Stimulated activated CD4-positive, alpha-beta T cell treated with anti-CD3 and anti-CD28 coated beads, Interleukin-2, amount 100 ng/mL, for 48 hours (primary cell): Measurements from ENCODE around the gene TNFSF10.
"Not testable (repeated sequence)": the region's sequence is repeated elsewhere in the genome, so short reads cannot be mapped to it uniquely, and the experiment has no call there.

Experiments used
- DNase-seq, 2 donors: peaks; one replicate each; pipeline ENCODE4 v3.0.0-alpha.2; 2020

The TNFSF10 gene

DNA sequence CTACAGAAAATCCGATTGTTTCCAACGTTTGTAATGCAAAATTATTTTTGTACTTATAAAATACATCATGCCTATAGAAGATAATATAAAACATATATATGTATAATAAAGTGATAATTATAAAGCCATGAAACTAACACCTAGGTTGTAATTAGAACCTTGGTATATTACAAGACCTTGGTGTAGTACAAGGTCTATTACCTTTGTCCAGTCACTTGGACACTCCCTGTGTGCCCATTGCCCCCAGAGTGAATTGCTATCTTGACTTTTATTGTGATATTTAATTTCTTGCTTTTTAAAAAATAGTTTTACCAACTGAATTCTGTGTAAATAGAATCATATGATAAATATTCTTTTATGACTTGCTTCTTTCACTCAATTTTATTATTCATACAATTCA is 20.7 kb upstream of the TNFSF10 start:
- DNase-seq: no peak

DNA sequence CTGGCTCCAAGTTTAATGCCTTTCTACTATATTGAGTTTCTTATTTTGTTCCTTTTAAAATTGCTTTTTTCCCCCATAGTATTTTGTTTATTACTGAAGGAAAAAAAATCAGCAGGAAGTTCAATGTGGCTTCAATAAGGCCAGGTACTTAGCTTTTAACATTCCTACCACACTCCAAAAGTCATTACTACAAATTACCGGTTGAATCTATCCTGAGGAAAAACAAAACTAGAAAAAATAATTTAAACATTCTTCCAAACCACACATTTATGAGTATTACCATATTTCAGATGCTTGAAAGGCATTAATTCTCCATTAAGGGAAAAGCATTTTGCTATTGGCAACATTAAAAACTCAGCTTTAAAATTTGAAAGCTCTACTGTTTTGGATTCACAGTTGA is 20.2 kb upstream of the TNFSF10 start:
- DNase-seq: no peak

DNA sequence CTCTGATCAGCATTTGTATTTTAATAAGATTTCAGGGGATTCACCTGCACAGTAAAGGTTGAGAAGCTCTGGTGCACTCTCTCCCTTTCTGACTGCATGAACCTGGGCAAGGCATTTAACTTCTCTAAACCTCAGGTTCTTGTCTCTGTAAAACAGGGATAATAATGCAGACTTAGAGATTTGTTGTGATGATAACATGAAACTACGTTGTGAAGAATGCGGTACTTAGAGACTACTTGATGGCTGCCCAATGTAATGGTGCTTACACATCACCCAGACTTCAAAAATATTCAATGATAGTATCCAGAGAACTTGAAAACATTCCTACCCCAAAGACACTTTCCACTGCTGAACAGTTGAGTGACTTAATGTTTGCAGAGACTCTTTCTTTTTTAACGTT is 19.8 kb upstream of the TNFSF10 start:
- no peak for DNase-seq

DNA sequence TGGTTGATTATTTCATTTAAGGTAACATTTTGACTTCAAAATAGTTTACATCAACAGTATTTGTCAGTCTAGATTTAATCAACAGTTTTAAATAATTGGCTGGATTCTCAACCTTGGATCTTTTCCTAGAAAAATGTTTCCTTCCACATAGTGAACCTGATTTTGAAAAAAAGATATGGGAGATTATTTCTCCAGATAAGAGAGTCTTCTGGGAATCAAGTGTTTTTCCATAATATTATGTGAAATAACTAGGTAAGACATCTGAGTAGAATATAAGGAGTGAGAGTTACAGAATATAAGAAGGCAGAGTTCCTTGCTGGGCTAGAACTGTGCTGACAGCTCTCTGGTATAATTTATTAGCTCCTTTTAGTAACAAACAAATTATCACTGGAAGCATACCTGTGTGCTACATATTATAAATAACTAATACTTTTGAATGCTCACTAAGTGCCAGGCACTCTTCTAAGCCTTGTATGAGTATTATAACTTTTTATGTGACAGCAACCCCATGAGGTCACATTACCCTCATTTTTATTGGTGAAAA is 18.8 kb upstream of the TNFSF10 start:
- no peak for DNase-seq

DNA sequence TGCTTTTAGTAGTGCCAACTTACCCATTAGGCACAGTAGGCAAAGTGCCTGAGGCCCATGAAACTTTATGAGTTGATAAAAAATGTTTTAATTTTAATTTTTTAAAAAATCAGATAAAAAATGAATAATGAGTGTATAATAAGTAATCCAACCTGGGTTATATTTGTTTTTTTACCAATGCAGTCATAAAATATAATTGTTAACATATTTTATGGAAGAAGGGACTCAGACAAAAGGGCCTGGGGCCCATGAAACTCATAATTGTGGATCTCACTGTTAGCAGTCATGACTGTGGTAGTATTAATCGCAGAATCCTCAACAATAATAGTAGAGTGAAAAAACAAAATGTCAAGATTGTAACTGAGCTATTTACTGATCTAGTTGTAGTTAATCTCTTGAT is 16.8 kb upstream of the TNFSF10 start:
- DNase-seq: no peak

DNA sequence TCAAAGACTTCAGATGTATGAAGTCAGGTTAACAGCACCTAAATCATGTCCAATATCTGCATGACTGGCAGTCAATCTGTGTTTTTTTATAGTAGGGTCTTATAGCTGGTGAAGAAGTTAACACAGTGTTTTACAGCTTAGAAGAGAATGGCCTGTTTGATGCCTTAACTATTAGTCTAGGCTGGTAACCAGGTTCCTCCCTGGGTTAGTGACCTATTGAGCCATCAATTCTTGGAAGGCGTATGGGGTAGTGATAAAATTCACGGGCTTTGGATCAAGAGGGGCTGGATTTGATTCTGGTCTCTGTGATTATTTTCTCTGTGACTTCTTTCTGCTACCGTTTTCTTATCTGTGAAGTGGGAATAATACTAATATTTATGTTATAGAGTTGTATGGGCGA is 16.0 kb upstream of the TNFSF10 start:
- no peak for DNase-seq

DNA sequence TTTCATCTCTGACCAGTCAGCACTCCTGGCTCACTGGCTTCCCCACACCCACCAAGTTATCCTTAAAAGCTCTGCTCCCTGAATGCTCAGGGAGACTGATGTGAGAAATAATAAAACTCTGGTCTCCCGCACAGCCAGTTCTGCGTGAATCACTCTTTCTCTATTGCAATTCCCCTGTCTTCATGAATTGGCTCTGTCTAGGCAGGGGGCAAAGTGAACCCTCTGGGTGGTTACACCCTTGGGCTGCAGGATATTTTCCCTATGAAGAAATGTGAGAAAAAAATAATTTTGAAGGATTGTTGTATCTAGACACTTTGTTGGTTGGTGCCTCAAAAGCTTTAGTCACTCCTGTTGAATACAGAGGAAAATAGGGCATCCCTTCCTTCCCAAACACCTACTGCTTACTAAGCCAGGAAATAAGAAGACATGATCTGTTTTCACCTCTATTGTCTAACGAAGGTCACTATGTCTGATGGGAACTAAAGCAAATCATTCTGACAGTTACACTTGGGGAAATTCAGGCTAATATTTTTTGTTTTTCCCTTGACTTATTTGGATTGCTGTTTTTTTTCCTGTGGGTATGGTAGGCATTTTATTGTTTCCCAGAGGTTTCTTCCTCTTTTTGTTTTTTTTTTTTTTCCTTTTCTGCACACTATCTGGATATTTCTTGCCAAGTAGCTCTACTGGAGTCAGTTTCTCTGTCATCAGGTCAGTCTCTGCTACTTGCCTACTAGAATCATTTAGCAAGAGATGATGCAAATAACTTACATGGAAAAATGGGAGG is 15.3 kb upstream of the TNFSF10 start:
- no peak for DNase-seq

DNA sequence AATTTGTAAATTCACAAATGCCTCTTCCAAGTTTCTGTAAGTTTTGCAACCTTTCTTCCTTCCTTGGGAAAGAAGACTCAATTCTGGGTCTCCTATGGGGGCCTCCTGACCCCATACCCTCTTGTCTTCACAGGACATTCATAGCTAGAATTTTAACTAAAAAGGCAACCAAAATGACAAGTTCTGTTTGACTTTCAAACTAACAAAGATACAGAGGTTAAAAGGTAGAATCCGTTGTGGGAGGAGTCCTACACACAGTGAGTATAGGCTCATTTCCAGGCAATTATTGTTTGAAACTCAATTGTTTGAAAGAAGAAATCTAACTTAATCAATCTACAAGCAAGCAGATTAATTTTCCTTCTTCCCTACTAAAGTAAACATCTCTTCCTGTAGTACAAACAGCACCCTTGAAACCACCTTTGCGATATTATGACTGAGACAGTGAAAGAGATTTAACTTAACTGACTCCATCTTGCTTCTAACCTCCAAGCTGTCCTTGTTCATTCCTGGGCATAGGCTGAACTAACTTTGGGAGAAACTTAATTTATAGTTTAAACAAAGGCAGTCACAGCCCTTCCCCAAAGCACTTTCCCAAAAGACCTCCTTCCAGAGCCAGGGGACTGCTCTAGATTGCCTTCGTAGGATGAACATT is 14.4 kb upstream of the TNFSF10 start:
- no peak for DNase-seq

DNA sequence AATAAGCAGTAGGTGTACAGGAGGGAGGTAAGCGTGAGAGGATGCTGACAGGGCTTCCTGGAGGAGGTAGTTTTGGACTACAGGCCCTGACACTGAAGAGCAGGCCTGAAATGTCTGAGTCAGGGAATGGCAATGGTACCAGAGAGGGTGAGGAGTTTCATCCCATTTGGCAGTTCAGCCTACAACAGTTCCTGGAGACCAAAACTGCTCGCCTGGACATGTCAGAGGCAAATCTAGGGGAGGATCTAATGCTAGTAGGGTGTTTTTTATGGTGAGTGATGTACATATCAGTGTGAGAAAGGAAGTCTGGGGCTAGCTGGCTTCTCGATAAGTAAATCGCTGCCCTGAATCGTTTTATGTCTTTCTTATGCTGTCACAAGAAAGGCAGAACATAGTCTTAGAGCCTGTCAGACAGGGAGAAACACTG is 13.8 kb upstream of the TNFSF10 start:
- DNase-seq: no peak

DNA sequence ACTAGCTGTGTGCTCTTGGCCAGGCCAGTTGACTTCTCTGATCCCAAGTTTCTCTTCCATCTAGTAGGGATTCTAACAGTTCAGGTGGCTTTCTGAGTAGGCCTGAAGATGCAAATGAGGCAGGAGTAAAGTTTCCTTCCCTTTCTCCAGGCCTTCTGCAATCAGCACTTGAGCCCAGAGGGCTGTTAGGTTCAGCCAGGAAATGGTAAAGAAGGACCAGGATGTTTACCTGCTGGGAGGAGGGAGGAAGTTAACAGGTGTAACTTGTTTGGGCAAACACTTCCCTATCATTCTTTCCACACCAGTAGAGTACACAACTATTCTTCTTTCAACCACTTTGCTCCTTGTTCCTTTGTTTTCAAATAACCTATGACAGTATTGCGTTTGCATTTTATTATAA is 13.3 kb upstream of the TNFSF10 start:
- no peak for DNase-seq

DNA sequence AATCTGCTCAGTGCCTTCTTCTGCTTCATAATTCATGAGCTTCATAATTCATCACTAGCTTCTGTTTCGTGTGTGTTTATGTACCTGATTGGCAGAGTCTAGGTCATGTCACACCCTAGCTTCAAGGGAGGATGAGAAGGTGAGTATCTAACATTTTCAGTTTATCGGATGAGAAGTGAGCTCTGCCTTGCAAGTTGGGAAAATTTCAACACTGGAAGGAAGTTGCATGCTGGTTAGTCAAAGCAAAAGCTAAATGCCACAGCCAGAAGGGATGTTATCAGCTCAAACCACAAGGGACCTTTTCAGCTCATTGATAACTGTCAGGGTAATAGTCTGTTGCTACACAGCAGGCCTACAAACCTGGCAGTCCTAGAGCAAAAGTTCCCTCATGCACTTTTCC is 7.3 kb upstream of the TNFSF10 start:
- DNase-seq: no peak

DNA sequence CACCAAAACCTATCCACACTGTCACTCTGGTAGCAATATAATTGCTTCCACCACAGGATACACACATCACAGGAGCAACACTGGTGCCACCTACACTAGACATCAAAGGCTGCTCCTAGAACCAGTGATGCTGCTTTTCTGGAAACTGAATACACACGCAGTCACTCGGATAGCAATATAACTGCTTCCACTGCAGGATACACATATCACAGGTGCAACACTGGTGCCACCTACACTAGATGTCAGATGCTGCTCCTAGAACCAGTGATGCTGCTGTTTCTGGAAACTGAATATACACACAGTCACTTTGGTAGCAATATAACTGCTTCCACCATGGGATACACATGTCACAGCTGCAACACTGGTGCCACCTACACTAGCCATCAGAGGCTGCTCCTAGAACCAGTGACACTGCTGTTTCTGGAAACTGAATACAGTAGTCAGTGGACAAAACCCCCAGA is 6.9 kb upstream of the TNFSF10 start:
- no peak for DNase-seq

DNA sequence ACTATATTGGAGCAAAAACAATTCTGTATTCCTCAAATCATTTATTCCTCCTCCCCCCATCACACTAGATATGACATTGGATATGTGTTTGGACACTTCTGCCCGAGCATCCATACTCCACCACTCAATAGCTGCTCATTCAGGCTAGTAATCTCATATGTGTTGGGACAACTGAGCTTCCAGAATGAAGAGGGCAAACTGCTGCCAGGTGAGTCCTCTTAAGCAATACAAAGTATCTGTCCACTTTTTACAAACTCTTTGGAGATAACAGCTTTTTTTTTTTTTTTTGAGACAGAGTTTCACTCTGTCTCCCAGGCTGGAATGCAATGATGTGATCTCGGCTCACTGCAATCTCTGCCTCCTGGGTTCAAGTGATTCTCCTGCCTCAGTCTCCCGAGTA is 5.4 kb upstream of the TNFSF10 start:
- DNase-seq: no peak

DNA sequence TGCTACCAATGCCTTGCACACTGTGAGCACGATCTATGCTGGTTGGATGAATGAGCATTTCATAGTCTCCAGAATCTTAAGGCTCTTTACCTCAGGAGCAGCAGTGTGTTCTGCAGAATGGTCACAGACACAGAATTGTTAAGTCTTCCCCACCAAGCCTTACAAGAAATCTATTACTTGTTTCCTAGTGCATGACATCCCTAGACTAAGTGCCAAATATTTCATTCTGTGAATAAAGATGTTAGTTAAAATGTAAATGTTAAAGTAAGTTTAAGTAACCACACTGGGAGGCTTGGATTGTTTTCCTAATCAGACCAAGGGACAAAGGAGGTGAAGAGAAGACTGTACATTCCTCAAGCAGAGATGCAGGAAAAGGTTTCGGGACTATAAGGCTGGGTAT is 4.1 kb upstream of the TNFSF10 start:
- DNase-seq: no peak

DNA sequence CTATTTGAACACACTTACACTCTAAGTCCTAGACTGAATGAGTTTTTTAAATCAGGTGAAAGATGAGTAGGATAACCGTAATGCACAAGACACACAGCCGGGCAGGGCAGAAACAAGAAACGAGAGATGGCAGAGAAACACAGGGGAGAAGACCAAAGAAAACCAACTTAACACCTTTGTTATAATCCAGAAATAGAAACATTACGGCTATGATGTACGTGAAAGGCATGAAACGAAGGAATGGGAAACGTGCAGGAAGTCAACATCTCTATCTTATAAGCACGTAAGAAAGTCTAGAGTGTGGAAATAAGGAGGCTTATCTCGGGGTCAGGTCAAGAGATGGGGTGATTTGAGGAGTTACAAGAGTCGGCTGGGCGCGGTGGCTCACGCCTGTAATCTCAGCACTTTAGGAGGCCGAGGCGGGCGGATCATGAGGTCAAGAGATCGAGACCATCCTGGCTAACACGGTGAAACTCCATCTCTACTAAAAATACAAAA is 1.9 kb upstream of the TNFSF10 start:
- no peak for DNase-seq

DNA sequence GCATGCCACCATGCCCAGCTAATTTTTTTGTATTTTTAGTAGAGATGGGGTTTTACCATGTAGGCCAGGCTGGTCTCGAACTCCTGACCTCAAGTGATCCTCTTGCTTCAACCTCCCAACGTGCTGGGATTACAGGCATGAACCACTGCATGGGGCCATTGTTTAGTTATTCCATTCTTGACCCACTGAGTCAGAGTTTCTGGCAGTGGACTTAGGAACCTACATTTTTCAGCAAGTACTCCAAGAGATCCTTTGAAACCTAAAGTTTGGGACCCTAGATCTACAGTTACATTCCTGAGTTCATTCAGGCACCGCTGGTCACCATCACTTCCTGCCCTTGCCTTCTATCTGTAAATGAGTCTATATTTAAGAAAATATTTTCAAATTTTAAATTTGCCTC is 1.4 kb upstream of the TNFSF10 start:
- no peak for DNase-seq

DNA sequence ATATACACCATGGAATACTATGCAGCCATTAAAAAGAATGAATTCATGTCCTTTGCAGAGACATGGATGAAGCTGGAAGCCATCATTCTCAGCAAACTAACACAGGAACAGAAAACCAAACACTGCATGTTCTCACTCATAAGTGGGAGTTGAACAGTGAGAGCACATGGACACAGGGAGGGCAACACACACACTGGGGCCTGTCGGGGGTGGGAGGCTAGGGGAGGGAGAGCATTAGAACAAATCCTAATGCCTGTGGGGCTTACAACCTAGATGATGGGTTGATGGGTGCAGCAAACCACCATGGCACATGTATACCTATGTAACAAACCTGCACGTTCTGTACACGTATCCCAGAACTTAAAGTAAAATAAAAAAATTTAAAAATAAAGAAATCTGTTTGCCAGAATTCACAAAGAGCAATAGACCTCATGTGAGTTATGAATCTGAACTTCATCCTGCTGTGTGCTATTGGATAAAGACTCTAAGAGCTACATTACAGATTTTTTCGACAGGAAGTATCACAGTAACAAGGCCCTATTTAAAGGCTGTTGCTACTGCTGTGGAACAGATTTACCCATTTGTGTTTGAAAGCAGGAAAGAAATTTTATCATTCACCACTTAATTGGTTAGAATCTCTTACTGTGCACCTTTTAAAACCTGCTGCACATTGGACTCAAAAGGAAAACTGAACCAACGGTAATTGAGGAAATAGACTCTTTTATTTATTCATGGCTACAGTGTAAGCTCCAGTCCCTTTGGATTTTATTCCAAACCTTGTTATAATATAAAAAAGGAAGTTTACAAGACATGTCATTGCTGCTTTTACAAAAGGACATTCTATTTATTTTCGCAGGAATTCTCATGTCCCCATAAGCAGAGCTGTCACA is 1.1 kb downstream of the TNFSF10 start:
- DNase-seq: not testable (repeated sequence)

DNA sequence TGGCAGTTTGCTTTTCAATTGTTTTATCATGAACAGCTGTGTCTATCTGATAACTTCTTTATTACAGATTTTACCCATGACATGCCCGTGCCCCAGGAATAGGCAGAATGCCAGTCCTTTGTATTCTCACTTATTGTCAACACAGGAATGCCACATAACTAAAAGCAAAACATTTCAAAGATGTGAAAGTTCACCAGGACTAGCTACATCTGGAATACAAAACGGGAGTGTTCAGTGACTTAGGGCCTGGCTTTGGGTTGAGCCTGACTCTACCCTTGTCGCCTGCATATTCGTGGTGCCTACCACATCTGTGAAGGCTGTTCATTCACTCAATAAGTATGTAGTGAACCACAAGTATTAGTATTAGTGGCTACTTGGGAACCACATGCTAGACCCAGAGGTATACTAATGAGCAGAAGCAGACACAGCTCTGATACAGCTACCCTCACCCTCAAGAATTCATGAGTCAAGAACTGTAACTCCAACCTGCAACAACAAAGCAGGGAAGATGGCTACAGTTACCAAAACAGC is 2.9 kb downstream of the TNFSF10 start:
- DNase-seq: no peak

DNA sequence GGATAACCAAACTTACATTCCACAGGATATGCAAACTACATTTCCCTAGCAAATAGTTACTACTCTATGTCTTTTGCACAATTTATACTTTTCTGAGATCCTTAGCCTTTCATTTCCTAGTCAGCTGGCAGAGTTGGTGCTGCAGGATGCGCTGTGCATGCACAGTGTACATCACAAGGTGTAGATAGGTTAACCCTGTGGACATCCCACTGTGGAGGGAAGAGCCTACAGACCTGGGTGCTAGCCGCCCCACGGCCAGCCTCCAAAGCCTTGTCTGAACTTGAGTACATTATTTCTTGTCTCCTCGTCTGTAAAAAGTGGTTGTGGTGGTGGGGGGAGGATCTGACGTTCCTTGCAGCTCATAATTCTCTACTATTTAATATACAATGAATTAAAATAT is 3.5 kb downstream of the TNFSF10 start:
- DNase-seq: no peak

DNA sequence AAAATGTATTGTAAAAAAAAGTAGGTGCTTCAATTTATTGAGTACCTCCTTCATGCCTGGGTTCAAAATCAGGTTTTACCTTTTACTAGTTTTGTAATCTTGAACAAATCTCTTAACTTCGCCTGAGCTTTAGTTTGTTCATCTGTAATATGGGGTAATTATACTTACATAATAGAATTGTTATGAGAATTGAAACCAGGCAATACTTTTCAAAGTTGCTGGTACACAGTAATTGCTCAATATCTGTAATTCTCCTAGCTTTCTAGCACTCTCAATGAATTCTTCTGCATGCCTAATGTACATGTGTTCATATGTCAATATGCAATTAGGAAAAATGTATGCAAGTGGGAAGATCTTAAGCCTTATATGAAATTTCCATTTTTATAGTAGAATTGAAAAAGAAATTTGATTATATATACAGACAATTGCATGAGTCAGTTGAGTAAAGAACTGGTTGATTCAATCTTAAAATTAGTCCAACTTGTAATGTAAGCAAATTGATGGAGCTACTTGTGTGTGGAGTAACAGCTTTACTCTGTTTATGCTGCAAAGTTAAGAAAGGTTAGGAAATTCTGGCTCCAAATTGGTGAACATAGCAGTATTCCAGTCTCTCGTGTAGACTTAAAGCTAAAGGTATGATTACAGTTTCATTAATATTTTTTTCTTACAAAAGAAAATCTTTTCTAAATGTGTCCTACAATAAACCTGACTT is 4.1 kb downstream of the TNFSF10 start:
- no peak for DNase-seq

DNA sequence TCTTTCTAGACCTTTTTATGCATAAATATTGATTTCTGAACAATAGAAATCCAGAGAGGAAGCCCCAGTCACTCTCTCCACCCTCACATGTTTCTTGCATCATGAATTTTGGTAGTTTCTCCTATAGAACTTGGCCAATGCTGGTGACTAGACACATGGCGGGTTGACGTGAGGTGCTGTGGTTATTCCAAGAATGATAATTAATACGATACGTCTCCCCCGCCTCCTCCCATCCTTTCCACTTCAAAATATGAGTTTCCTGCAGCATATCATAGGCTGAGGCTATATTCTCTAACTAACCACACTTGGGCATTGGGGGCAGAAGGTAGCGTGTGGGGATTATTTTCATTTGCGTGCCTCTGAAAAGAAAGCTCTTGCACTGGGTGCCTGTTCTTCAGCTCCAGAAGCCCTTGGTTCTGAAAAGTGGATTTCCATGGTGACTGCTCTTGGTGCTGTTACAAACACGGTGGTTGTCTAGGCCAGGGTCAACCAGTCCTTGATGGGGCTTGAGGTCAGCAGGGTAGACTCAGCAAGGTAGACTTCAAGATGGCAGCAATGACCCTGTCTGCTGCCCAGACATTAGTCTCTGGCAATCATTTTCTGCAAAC is 5.3 kb downstream of the TNFSF10 start:
- DNase-seq: peak in 1 of 2 donors; percentile 32
